Astrocyte (in vitro differentiated cells and primary cell): ENCODE results near the gene CNTNAP2. TPM values are rescaled to one million over a fixed set of nuclear protein-coding genes. Genes with fewer than 3 reads are reported as not detected.
A peak's percentile ranks its signal among the peaks of the same experiment; 100 is the strongest.
"Not testable (repeated sequence)": the region's sequence is repeated elsewhere in the genome, so short reads cannot be mapped to it uniquely, and the experiment has no call there.

Source experiments
- DNase-seq: peaks from one replicate; pipeline ENCODE4 v3.0.0-alpha.2; 2010; ENCODE audit warnings: low read depth
- FAIRE-seq: peaks from 2 replicates; lab custom pipeline; 2011; peaks lifted over from hg19 to GRCh38; lab: Jason Lieb, UNC
- H2AFZ ChIP-seq: 2 replicates; pipeline ENCODE4 v1.6.0; 2012; ENCODE audit warnings: low read depth, low read length, inconsistent platforms
- H3K27ac ChIP-seq: 2 replicates; pipeline ENCODE4 v1.5.1; 2011; ENCODE audit warnings: low read depth, low read length, inconsistent platforms
- H3K27me3 ChIP-seq: 2 replicates; pipeline ENCODE4 v1.6.0; 2011; ENCODE audit warnings: low read length, inconsistent platforms; ENCODE audit not compliant: insufficient read depth
- H3K36me3 ChIP-seq: 2 replicates; pipeline ENCODE4 v1.5.1; 2011; ENCODE audit warnings: low read length, inconsistent platforms; ENCODE audit not compliant: insufficient read depth
- H3K4me1 ChIP-seq: 2 replicates; pipeline ENCODE4 v1.5.1; 2011; ENCODE audit warnings: low read length, inconsistent platforms; ENCODE audit not compliant: insufficient read depth
- H3K4me2 ChIP-seq: 2 replicates; pipeline ENCODE4 v1.6.0; 2012; ENCODE audit warnings: low read length, inconsistent platforms
- H3K4me3 ChIP-seq: 2 replicates; pipeline ENCODE4 v1.5.1; 2011; ENCODE audit warnings: low read depth, mild to moderate bottlenecking, low read length, inconsistent platforms; ENCODE audit not compliant: insufficient read depth
- H3K79me2 ChIP-seq: 2 replicates; pipeline ENCODE4 v1.6.0; 2012; ENCODE audit warnings: mild to moderate bottlenecking, low read length, inconsistent platforms; ENCODE audit not compliant: insufficient read depth
- H3K9ac ChIP-seq: 2 replicates; pipeline ENCODE4 v1.6.0; 2012; ENCODE audit warnings: mild to moderate bottlenecking, low read length, inconsistent platforms
- H3K9me3 ChIP-seq: 2 replicates; pipeline ENCODE4 v1.5.1; 2012; ENCODE audit warnings: low read depth, mild to moderate bottlenecking, low read length, inconsistent platforms; ENCODE audit not compliant: insufficient read depth
- H4K20me1 ChIP-seq: 2 replicates; pipeline ENCODE4 v1.6.0; 2012; ENCODE audit warnings: low read length, inconsistent platforms; ENCODE audit not compliant: insufficient read depth
- H3K27ac Mint-ChIP-seq: one replicate; pipeline ENCODE4 v1.8.0; 2021; ENCODE audit warnings: mild to moderate bottlenecking, mixed read lengths; ENCODE audit not compliant: unreplicated experiment
- H3K27me3 Mint-ChIP-seq: one replicate; pipeline ENCODE4 v1.8.0; 2021; ENCODE audit warnings: low read depth, mixed read lengths; ENCODE audit not compliant: unreplicated experiment
- H3K36me3 Mint-ChIP-seq: one replicate; pipeline ENCODE4 v1.8.0; 2021; ENCODE audit warnings: low read depth, mixed read lengths; ENCODE audit not compliant: unreplicated experiment
- H3K4me1 Mint-ChIP-seq: one replicate; pipeline ENCODE4 v1.8.0; 2021; ENCODE audit warnings: low read depth, mixed read lengths; ENCODE audit not compliant: unreplicated experiment
- H3K4me3 Mint-ChIP-seq: one replicate; pipeline ENCODE4 v1.8.0; 2021; ENCODE audit warnings: mild to moderate bottlenecking, moderate library complexity, mixed read lengths; ENCODE audit not compliant: unreplicated experiment
- H3K9me3 Mint-ChIP-seq: one replicate; pipeline ENCODE4 v1.8.0; 2021; ENCODE audit warnings: mild to moderate bottlenecking, mixed read lengths; ENCODE audit not compliant: unreplicated experiment
- EZH2 ChIP-seq: IDR thresholded peaks from 2 replicates; pipeline ENCODE4 v1.6.1; 2012; ENCODE audit warnings: mild to moderate bottlenecking, low read length, inconsistent platforms; ENCODE audit not compliant: insufficient read depth
- total RNA-seq: library from RNA; stranded (reverse); gene quantifications from 2 replicates; pipeline ENCODE4 v1.2.1, GENCODE V29; 2021
- TF ChIP-seq, protein P1 (sequence below): IDR thresholded peaks from 2 replicates; pipeline ENCODE4 v1.5.1; 2011; ENCODE audit warnings: low read depth, mild to moderate bottlenecking, inconsistent platforms, low read length, moderate library complexity; ENCODE audit not compliant: insufficient read depth

CNTNAP2 gene
- total RNA-seq, 1 donor from 2014 or later: 20.0 TPM

DNA sequence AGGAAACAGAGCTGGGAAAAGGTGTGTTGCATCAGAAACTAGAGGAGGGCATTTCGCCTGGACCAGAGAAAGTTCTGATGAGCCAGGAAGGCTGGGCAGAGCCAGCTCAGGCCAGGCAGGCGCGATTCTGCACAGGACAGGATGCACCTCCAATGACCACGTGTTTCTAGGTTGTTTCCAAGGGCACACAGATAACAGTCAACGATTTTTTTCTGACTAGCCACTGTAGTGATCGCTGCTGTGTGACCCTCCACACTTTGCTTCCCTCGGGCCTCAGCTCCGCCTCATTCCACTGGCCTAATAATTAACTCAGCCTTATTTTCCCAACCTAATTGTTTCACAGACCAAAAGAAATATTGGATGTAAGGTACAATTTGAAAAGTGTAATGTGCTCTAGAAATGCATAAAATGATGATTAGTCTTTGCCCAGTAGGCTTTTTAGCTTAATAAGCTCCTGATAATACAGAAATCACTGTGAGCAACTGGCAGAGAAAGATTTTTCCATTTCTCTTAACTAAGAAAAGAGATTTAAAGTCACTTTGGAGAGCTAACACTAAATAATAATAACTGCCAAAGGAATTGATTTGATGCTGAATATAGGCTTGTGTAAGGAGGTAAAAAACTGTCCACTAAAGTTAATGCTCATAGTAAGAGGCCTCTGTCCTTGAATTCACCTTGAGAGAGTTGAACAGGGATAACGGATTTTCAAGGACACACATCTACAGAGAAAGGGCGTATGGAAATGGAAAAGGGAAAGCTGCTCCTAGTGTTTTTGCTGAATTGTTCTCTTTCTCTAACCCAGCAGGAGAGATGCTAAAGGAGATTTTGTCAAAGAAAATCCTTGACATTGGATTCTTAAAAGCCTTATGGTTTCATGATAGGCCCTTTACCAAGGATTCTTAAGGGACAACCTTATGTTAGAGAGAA is 2183.0 kb downstream of the CNTNAP2 start:
- DNase-seq (no peak), FAIRE-seq (no peak)
- TF ChIP-seq, protein P1, sequence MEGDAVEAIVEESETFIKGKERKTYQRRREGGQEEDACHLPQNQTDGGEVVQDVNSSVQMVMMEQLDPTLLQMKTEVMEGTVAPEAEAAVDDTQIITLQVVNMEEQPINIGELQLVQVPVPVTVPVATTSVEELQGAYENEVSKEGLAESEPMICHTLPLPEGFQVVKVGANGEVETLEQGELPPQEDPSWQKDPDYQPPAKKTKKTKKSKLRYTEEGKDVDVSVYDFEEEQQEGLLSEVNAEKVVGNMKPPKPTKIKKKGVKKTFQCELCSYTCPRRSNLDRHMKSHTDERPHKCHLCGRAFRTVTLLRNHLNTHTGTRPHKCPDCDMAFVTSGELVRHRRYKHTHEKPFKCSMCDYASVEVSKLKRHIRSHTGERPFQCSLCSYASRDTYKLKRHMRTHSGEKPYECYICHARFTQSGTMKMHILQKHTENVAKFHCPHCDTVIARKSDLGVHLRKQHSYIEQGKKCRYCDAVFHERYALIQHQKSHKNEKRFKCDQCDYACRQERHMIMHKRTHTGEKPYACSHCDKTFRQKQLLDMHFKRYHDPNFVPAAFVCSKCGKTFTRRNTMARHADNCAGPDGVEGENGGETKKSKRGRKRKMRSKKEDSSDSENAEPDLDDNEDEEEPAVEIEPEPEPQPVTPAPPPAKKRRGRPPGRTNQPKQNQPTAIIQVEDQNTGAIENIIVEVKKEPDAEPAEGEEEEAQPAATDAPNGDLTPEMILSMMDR: no peak
- TF ChIP-seq EZH2: no peak
- Histone ChIP-seq H3K36me3 (no peaks in the 10 kb centered on the region), H3K27ac (no peak overlapping the region), H3K4me1 (no peaks in the 10 kb centered on the region), H3K9me3 (no peaks in the 10 kb centered on the region), H4K20me1 (no peaks in the 10 kb centered on the region), H3K4me3 (no peak overlapping the region), H2AFZ (no peak overlapping the region), H3K9ac (no peak overlapping the region), H3K27me3 (no peaks in the 10 kb centered on the region), H3K79me2 (no peaks in the 10 kb centered on the region), H3K4me2 (no peak overlapping the region)
- Mint-ChIP-seq H3K36me3 (no peaks in the 10 kb centered on the region), H3K27me3 (no peaks in the 10 kb centered on the region), H3K4me3 (no peak overlapping the region), H3K4me1 (no peaks in the 10 kb centered on the region), H3K9me3 (no peaks in the 10 kb centered on the region), H3K27ac (no peak overlapping the region)

DNA sequence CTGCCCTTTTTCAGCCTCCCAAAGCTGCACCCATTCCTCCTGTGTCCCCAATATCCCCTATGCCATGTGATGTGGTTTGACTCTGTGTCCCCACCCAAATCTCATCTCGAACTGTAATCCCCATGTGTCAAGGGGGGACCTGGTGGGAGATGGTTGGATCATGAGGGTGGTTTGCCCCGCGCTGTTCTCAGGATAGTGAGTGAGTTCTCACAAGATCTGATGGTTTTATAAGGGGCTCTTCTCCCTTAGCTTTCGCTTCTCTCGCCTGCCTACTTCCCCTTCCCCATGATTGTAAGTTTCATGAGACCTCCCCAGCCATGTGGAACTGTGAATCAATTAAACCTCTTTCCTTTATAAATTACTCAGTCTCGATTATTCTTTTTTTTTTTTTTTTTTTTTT is 2185.8 kb downstream of the CNTNAP2 start:
- H3K27me3 ChIP-seq, H3K36me3 ChIP-seq, H3K36me3 Mint-ChIP-seq, H2AFZ ChIP-seq, H3K4me1 ChIP-seq, H3K4me3 ChIP-seq, H3K9ac ChIP-seq, FAIRE-seq, H3K27ac Mint-ChIP-seq, H3K27ac ChIP-seq, H3K9me3 Mint-ChIP-seq, H3K4me2 ChIP-seq, H3K27me3 Mint-ChIP-seq, H4K20me1 ChIP-seq, H3K4me3 Mint-ChIP-seq, DNase-seq, H3K9me3 ChIP-seq, H3K79me2 ChIP-seq, H3K4me1 Mint-ChIP-seq: not testable (repeated sequence)

DNA sequence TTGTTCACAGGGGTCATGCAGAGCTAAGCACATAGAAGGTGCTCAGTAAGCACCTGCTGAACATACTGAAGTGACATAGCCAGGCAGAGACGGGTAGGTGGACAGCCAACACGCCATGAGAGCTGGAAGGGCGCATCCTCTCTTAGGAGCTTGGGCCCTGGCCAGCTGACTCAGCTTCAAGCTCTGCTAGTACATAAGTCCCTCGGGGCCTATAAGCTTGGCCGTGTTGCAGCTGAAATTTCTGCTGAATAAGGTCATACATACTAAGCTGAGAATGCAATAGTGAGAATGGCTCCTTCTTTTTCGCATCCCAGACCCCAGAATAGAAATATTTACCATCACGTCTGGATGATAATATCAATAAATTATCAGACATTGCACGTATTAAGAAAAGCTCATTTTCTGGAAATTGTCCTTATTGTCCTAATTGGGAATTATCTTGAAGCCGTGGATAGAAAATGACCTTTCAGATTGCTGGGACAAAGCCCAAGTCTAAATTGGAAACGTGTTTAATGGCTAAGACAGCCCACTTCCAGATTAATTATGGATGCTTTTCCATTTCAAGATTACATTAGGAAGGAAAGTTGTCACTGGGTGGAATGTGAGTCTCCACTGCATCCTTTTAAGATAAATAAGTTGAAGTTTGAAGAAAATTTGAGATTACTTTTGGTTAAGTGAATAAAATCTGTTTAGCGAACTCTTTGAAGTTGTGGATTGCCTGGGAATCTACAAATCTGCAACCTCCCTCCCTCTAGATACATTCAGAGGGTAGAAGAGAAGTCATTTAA is 2186.9 kb downstream of the CNTNAP2 start:
- no peaks in the 10 kb centered on the region for H3K4me1 Mint-ChIP-seq
- H3K36me3 Mint-ChIP-seq: no peaks in the 10 kb centered on the region
- H3K27ac Mint-ChIP-seq: no peak overlapping the region
- DNase-seq: peak; percentile 9
- Histone ChIP-seq H3K9ac (no peak overlapping the region), H3K27me3 (no peaks in the 10 kb centered on the region), H3K79me2 (no peaks in the 10 kb centered on the region), H3K4me3 (no peak overlapping the region), H3K27ac (no peak overlapping the region), H3K4me1 (no peaks in the 10 kb centered on the region), H3K4me2 (peak overlapping the region; percentile 19), H4K20me1 (no peaks in the 10 kb centered on the region), H3K9me3 (peaks cover 2% of the 10 kb centered on the region), H2AFZ (no peak overlapping the region), H3K36me3 (no peaks in the 10 kb centered on the region)
- H3K27me3 Mint-ChIP-seq: no peaks in the 10 kb centered on the region
- H3K4me3 Mint-ChIP-seq: no peak overlapping the region
- H3K9me3 Mint-ChIP-seq: no peaks in the 10 kb centered on the region
- TF ChIP-seq, protein P1: no peak
- no peak for TF ChIP-seq EZH2
- no peak for FAIRE-seq
